ENCODE data around the gene DIDO1.

DNA sequence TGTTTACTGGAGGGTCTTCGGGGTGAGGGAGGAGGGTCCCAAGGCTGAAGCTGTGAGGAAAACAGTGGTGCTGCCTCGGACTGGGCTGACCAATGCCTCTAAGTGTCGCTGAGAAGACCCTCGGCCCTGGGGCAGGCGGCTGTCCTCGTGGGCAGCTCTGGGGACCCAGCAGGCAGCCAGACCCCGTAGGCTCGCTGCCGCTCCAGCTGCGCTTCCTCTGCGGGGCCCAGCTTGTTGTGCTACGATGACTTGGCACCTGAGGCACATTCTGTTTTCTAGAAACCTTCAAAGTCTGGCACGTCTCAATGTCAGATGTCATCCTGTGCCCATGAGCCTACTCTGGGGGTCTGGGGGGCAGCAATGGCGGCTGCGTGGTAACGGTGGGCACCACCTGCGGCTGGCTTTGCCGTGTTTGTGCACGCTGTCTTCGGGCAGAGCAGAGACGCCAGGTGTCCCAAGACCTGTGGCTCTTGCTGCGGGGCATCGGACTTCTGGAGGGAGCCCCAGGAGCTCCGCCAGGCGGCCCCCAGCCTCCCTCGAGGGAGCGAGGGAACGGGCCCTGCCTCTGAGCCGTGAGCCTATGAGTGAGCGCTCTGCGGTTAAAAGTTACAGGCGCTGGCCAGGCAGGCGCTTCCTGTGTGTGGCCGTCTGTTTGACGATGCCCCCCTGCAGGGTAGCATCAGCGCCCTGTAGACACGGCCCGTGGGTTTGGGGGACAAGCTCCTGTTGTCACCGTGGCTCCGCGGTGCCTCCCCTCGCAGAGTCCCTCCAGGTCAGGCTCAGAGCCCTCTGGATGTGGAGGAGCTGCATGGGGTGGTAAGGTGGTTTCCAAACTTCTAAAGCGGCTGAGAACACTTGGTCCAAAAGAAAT lies 33.0 kb upstream of the DIDO1 start:
- no peak for TF ChIP-seq CTCF (IDR thresholded peaks at IDR 0.05; ENCODE audit: low read length)
- no peak for TF ChIP-seq EZH2phosphoT487 (IDR thresholded peaks at IDR 0.05; ENCODE audit: low read length)
